Stromal cell of bone marrow (primary cell): ENCODE results near the gene ARHGAP45.
A peak's percentile ranks its signal among the peaks of the same experiment; 100 is the strongest.
"Not testable (repeated sequence)": the region's sequence is repeated elsewhere in the genome, so short reads cannot be mapped to it uniquely, and the experiment has no call there.

Experiments
- DNase-seq: peaks from one replicate; pipeline ENCODE4 v3.0.0-alpha.2; 2012; ENCODE audit warnings: low read depth

ARHGAP45 gene

GRCh38 chr19:1105008-1105872 lies 38.3 kb downstream of the ARHGAP45 start:
- no peak for DNase-seq

GRCh38 chr19:1105873-1106840 lies 39.2 kb downstream of the ARHGAP45 start:
- DNase-seq: no peak

GRCh38 chr19:1106841-1107660 lies 40.1 kb downstream of the ARHGAP45 start:
- no peak for DNase-seq

- DNase-seq: no peak
Observed at GRCh38 chr19:1107661-1108261, 40.8 kb downstream of the ARHGAP45 start.

GRCh38 chr19:1108291-1109031 lies 41.5 kb downstream of the ARHGAP45 start:
- no peak for DNase-seq

- no peak for DNase-seq
Observed at GRCh38 chr19:1109032-1109551, 42.1 kb downstream of the ARHGAP45 start.

GRCh38 chr19:1109697-1110671 lies 43.0 kb downstream of the ARHGAP45 start:
- no peak for DNase-seq

GRCh38 chr19:1110809-1111640 lies 44.1 kb downstream of the ARHGAP45 start:
- no peak for DNase-seq

GRCh38 chr19:1111641-1112267 lies 44.8 kb downstream of the ARHGAP45 start:
- DNase-seq: no peak

GRCh38 chr19:1112268-1113029 lies 45.5 kb downstream of the ARHGAP45 start:
- DNase-seq: no peak

GRCh38 chr19:1113030-1113985 lies 46.3 kb downstream of the ARHGAP45 start:
- peak; percentile 78 for DNase-seq

- no peak for DNase-seq
Observed at GRCh38 chr19:1113986-1114483, 47.1 kb downstream of the ARHGAP45 start.

GRCh38 chr19:1114728-1115127 lies 47.8 kb downstream of the ARHGAP45 start:
- not testable (repeated sequence) for DNase-seq

- no peak for DNase-seq
Observed at GRCh38 chr19:1115646-1116420, 48.9 kb downstream of the ARHGAP45 start.
